ENCODE data around the gene IQCH. TPM values are rescaled to one million over a fixed set of nuclear protein-coding genes. Genes with fewer than 3 reads are reported as not detected.

Gene IQCH
- total and polyA plus RNA-seq, 2 donors from 2014 or later = 3.2 to 7.7 TPM

DNA sequence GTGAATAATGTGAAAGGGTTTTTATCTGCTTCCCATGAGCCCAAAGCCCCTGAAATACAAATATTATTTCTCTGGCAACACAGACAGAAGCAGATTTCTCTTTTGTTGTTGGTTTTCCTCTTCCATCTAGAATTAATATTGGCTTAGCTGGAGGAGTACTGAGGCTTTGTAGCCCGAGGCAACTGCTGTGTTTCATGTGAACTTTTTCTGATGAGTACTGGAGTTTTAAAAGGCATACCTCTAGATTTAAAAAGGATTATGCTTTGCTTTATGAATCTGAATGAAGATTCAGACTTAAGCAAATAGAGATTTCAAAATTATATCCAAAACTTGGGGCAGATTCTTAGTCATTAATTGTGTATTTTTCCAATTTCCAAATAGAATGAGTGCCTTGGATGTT, 50.9 kb downstream of the IQCH start:
- TF ChIP-seq CTCF (IDR thresholded peaks at IDR 0.05; ENCODE audit: borderline replicate concordance, extremely low read depth, insufficient read depth) = no peak
- Histone ChIP-seq H3K27me3 (ENCODE audit: control insufficient read depth, insufficient read depth, low read length) (no peaks in the 10 kb centered on the region), H3K9me3 (ENCODE audit: control insufficient read depth in 2 of 3, insufficient read depth in 1 of 3, low read length in 3 of 3) (no peaks in the 10 kb centered on the region), H3K27ac (ENCODE audit: low read depth in 2 of 2, low read length in 2 of 2) (no peak overlapping the region), H3K4me3 (ENCODE audit: low read length in 3 of 3) (no peak overlapping the region), H3K4me1 (ENCODE audit: control insufficient read depth in 2 of 3, insufficient read depth in 2 of 3, low read depth in 1 of 3, low read length in 3 of 3) (no peaks in the 10 kb centered on the region), H3K9ac (ENCODE audit: low read length in 3 of 3) (no peak overlapping the region), H3K36me3 (ENCODE audit: control insufficient read depth in 2 of 3, insufficient read depth in 3 of 3, low read length in 3 of 3) (no peaks in the 10 kb centered on the region)
- DNase-seq (no peak), FAIRE-seq (no peak)
- intact Hi-C loops (cut with DNase I) = loop anchor here (10.0 kb wide), 1 partner anchor 361 kb away; no protein-coding TSS in a partner anchor

DNA sequence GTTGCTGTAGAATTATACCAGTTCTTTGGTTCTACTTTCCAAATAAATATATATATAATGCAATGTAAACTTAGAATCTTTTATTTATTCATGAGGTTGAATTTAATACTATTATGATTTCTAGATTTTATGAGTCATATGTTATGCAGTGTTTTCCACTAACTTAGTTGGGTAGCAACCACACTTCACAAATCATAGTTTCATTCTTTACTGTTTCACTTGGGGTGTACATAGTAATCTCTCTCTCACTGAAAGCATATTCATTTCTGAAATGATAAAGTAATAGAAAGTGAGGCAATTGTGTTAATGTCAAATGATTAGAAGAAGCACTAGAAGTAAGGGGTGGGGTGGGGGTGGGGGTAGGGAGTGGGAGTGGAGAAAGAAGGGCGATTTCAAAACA, 52.6 kb downstream of the IQCH start:
- Histone ChIP-seq H3K4me1 (ENCODE audit: control insufficient read depth in 2 of 3, insufficient read depth in 2 of 3, low read depth in 1 of 3, low read length in 3 of 3) (no peaks in the 10 kb centered on the region), H3K27ac (ENCODE audit: low read depth in 2 of 2, low read length in 2 of 2) (no peak overlapping the region), H3K27me3 (ENCODE audit: control insufficient read depth, insufficient read depth, low read length) (no peaks in the 10 kb centered on the region), H3K9ac (ENCODE audit: low read length in 3 of 3) (no peak overlapping the region), H3K9me3 (ENCODE audit: control insufficient read depth in 2 of 3, insufficient read depth in 1 of 3, low read length in 3 of 3) (no peaks in the 10 kb centered on the region), H3K4me3 (ENCODE audit: low read length in 3 of 3) (no peak overlapping the region), H3K36me3 (ENCODE audit: control insufficient read depth in 2 of 3, insufficient read depth in 3 of 3, low read length in 3 of 3) (no peaks in the 10 kb centered on the region)
- intact Hi-C loops (cut with DNase I) = loop anchor here (10.0 kb wide), 1 partner anchor 362 kb away; no protein-coding TSS in a partner anchor
- DNase-seq (no peak), FAIRE-seq (no peak)
- TF ChIP-seq CTCF (IDR thresholded peaks at IDR 0.05; ENCODE audit: borderline replicate concordance, extremely low read depth, insufficient read depth) = no peak

- Histone ChIP-seq H3K4me1 (ENCODE audit: control insufficient read depth in 2 of 3, insufficient read depth in 2 of 3, low read depth in 1 of 3, low read length in 3 of 3) (no peaks in the 10 kb centered on the region), H3K27ac (ENCODE audit: low read depth in 2 of 2, low read length in 2 of 2) (no peak overlapping the region), H3K36me3 (ENCODE audit: control insufficient read depth in 2 of 3, insufficient read depth in 3 of 3, low read length in 3 of 3) (no peaks in the 10 kb centered on the region), H3K9ac (ENCODE audit: low read length in 3 of 3) (no peak overlapping the region), H3K4me3 (ENCODE audit: low read length in 3 of 3) (no peak overlapping the region), H3K9me3 (ENCODE audit: control insufficient read depth in 2 of 3, insufficient read depth in 1 of 3, low read length in 3 of 3) (no peaks in the 10 kb centered on the region), H3K27me3 (ENCODE audit: control insufficient read depth, insufficient read depth, low read length) (no peaks in the 10 kb centered on the region)
- intact Hi-C loops (cut with DNase I) = loop anchor here (10.0 kb wide), 1 partner anchor 363 kb away; no protein-coding TSS in a partner anchor
- no peak for TF ChIP-seq CTCF (IDR thresholded peaks at IDR 0.05; ENCODE audit: borderline replicate concordance, extremely low read depth, insufficient read depth)
- no peak for FAIRE-seq
- peak in 1 of 5 donors; percentile 25 for DNase-seq
Observed at GRCh38 chr15:67307889-67308597, 53.5 kb downstream of the IQCH start.
